OCI-LY1 (cell line): ENCODE measurements around the gene MCTP1.

ENCODE experiments used
- H2AFZ ChIP-seq: fragments of 200-600 bp; sonication (generic), shearing (Covaris generic); 2 replicates; pipeline ENCODE4 v1.6.0; 2014; ENCODE audit warnings: antibody characterized with exemption, mild to moderate bottlenecking, low read length
- H3F3A ChIP-seq: fragments of 200-600 bp; sonication (generic), shearing (Covaris generic); 2 replicates; pipeline ENCODE4 v1.6.0; 2014; ENCODE audit warnings: mild to moderate bottlenecking, antibody characterized with exemption, low read length, moderate library complexity; ENCODE audit not compliant: insufficient read depth
- H3K27ac ChIP-seq: fragments of 200-600 bp; sonication (generic); 2 replicates; pipeline ENCODE4 v1.5.1; 2014; ENCODE audit warnings: low read length, mixed run types, mild to moderate bottlenecking, low read depth; ENCODE audit not compliant: poor library complexity, severe bottlenecking
- H3K27me3 ChIP-seq: fragments of 200-600 bp; sonication (generic); 2 replicates; pipeline ENCODE4 v1.6.0; 2014; ENCODE audit warnings: antibody characterized with exemption, mild to moderate bottlenecking, low read length, moderate library complexity; ENCODE audit not compliant: insufficient read depth
- H3K36me3 ChIP-seq: fragments of 200-600 bp; sonication (generic); 2 replicates; pipeline ENCODE4 v1.6.1; 2014; ENCODE audit warnings: mild to moderate bottlenecking, antibody characterized with exemption, low read length, moderate library complexity, mixed read lengths; ENCODE audit not compliant: insufficient read depth
- H3K4me1 ChIP-seq: fragments of 200-600 bp; sonication (generic); 2 replicates; pipeline ENCODE4 v1.5.1; 2014; ENCODE audit warnings: mild to moderate bottlenecking, low read length, moderate library complexity; ENCODE audit not compliant: insufficient read depth, severe bottlenecking
- H3K4me2 ChIP-seq: fragments of 200-600 bp; sonication (generic), shearing (Covaris generic); 2 replicates; pipeline ENCODE4 v1.6.1; 2014; ENCODE audit warnings: low read length
- H3K4me3 ChIP-seq: fragments of 200-600 bp; sonication (generic); 2 replicates; pipeline ENCODE4 v1.5.1; 2014; ENCODE audit warnings: low read length, low read depth, mild to moderate bottlenecking, mixed read lengths; ENCODE audit not compliant: poor library complexity, severe bottlenecking
- H3K79me2 ChIP-seq: fragments of 200-600 bp; shearing (Covaris generic); 2 replicates; pipeline ENCODE4 v1.6.1; 2016; ENCODE audit warnings: mixed run types, low read length, mixed read lengths; ENCODE audit not compliant: insufficient read depth
- H3K9ac ChIP-seq: fragments of 200-600 bp; sonication (generic), shearing (Covaris generic); 2 replicates; pipeline ENCODE4 v1.6.1; 2014; ENCODE audit warnings: mild to moderate bottlenecking, low read length, mixed read lengths
- H3K9me2 ChIP-seq: fragments of 200-600 bp; sonication (generic), shearing (Covaris generic); 2 replicates; pipeline ENCODE4 v1.6.1; 2014; ENCODE audit warnings: low read depth, mild to moderate bottlenecking, low read length, mixed read lengths
- H3K9me3 ChIP-seq: fragments of 200-600 bp; shearing (Covaris generic); 2 replicates; pipeline ENCODE4 v1.6.1; 2014; ENCODE audit warnings: low read length, mixed read lengths
- H4K20me1 ChIP-seq: fragments of 200-600 bp; sonication (generic), shearing (Covaris generic); 2 replicates; pipeline ENCODE4 v1.6.0; 2016; ENCODE audit warnings: mild to moderate bottlenecking, low read length; ENCODE audit not compliant: insufficient read depth
- EZH2 ChIP-seq: fragments of 200-600 bp; sonication (generic), shearing (Covaris generic); IDR thresholded peaks from 2 replicates; pipeline ENCODE4 v1.8.0; 2017; ENCODE audit warnings: borderline replicate concordance, mixed run types, mild to moderate bottlenecking, antibody characterized with exemption, low read length, moderate library complexity, mixed read lengths
- TF ChIP-seq, protein P1 (sequence below): fragments of 200-600 bp; sonication (generic), shearing (Covaris generic); IDR thresholded peaks from 2 replicates; pipeline ENCODE4 v1.5.1; 2017; ENCODE audit warnings: mild to moderate bottlenecking, antibody characterized with exemption, low read length, moderate library complexity, mixed read lengths

Gene MCTP1

GRCh38 chr5:95107138-95107537 is 177.8 kb downstream of the MCTP1 start:
- Histone ChIP-seq H3K9me2 (no peaks in the 10 kb centered on the region), H3K4me2 (no peak overlapping the region), H3K36me3 (no peaks in the 10 kb centered on the region), H3K9ac (no peak overlapping the region), H3K4me3 (no peak overlapping the region), H3F3A (no peaks in the 10 kb centered on the region), H3K9me3 (no peaks in the 10 kb centered on the region), H3K4me1 (no peaks in the 10 kb centered on the region), H4K20me1 (no peaks in the 10 kb centered on the region), H3K27me3 (no peaks in the 10 kb centered on the region), H3K79me2 (no peaks in the 10 kb centered on the region), H3K27ac (no peak overlapping the region), H2AFZ (no peak overlapping the region)
- TF ChIP-seq EZH2, result no peak
- TF ChIP-seq, protein P1, sequence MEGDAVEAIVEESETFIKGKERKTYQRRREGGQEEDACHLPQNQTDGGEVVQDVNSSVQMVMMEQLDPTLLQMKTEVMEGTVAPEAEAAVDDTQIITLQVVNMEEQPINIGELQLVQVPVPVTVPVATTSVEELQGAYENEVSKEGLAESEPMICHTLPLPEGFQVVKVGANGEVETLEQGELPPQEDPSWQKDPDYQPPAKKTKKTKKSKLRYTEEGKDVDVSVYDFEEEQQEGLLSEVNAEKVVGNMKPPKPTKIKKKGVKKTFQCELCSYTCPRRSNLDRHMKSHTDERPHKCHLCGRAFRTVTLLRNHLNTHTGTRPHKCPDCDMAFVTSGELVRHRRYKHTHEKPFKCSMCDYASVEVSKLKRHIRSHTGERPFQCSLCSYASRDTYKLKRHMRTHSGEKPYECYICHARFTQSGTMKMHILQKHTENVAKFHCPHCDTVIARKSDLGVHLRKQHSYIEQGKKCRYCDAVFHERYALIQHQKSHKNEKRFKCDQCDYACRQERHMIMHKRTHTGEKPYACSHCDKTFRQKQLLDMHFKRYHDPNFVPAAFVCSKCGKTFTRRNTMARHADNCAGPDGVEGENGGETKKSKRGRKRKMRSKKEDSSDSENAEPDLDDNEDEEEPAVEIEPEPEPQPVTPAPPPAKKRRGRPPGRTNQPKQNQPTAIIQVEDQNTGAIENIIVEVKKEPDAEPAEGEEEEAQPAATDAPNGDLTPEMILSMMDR, result no peak

DNA sequence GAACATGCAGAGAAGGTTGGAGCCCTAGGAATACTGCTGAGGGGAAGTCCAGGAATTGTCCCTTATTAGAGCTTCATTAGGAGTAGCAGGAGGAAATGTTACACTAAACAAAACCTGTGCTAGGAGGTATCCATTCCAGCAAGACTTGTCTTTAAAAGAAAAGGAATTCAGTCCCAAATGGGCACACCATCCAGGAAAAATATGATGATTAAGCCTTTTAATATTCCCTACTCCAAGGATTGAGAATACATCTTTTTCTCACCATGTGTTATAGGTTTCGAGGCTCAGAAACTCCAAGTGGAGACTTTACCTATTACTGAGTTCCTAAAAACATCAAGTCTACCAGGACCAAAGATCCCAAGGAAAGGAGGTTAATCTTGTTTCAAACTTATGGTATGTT is 179.3 kb downstream of the MCTP1 start:
- Histone ChIP-seq H3K27me3 (no peaks in the 10 kb centered on the region), H2AFZ (no peak overlapping the region), H3K9me2 (no peaks in the 10 kb centered on the region), H3K4me3 (no peak overlapping the region), H3K4me1 (no peaks in the 10 kb centered on the region), H3F3A (no peaks in the 10 kb centered on the region), H3K79me2 (no peaks in the 10 kb centered on the region), H4K20me1 (no peaks in the 10 kb centered on the region), H3K9ac (no peak overlapping the region), H3K4me2 (no peak overlapping the region), H3K27ac (no peak overlapping the region), H3K36me3 (no peaks in the 10 kb centered on the region), H3K9me3 (no peaks in the 10 kb centered on the region)
- TF ChIP-seq, protein P1, result no peak

DNA sequence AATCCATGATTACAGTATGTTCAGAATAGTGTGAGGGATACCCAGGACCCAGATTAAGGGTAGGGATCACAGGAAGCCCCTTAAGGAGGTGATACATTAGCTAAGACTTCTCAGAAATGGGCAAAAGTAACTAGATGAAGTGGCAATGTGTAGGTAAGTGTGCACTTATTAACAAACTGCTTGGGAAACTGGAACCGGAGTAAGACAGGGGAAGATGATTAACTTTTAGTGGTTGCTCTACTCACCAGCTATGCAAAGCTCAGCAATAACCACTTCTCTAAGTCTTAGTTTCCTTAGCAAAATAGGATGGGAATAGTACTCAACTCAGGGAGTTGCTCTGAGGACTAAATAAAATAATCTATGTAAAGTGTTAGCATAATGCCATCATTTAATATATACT is 182.2 kb downstream of the MCTP1 start:
- Histone ChIP-seq H4K20me1 (no peaks in the 10 kb centered on the region), H3K27ac (no peak overlapping the region), H3K9me3 (no peaks in the 10 kb centered on the region), H3K9ac (no peak overlapping the region), H2AFZ (no peak overlapping the region), H3K4me2 (no peak overlapping the region), H3K9me2 (no peaks in the 10 kb centered on the region), H3K27me3 (no peaks in the 10 kb centered on the region), H3F3A (no peaks in the 10 kb centered on the region), H3K4me3 (no peak overlapping the region), H3K4me1 (no peaks in the 10 kb centered on the region), H3K36me3 (no peaks in the 10 kb centered on the region), H3K79me2 (no peaks in the 10 kb centered on the region)
- TF ChIP-seq, protein P1, result no peak
- TF ChIP-seq EZH2, result no peak
